HG02973 (cell line): Measurements from ENCODE around the gene USP32.

Source experiments
- ATAC-seq: cut with Tn5 transposase; IDR thresholded peaks from one replicate; pipeline ENCODE4 v1.9.1; 2021; ENCODE audit warnings: moderate library complexity; ENCODE audit not compliant: unreplicated experiment

Gene USP32

DNA sequence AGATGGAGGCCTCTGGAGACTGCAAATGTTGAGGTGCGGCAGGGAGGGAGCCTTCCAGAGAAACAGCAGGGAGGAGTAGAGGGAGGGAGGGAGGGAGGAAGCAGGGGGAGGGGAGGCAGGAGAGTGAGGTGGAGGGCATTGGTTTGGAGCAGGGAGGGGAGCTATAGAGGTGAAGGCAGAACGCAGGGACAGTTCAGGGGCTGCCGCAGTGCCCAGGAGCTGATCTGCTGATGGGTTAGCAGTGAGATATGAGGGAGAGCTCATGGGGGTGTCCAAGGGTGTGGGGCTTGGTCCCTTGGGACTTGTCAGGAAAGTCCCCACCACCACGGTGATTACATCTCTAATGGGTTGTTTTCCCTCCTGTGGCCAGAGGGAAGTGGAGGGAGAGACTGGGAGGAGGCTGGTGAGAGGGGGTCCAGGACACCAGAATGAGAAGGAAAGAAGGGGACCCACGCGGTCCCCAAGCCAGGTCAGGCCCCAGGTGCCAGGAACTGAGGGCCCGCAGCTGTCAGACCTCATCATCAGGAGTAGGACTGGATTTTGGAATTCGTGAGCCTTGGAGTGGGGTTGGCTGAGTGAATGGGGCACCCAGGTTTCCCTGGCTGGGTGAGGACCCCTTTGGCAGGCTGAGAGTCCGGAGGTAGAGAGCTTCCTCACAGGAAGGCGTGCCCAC lies 231.0 kb downstream of the USP32 start:
- no peak for ATAC-seq

DNA sequence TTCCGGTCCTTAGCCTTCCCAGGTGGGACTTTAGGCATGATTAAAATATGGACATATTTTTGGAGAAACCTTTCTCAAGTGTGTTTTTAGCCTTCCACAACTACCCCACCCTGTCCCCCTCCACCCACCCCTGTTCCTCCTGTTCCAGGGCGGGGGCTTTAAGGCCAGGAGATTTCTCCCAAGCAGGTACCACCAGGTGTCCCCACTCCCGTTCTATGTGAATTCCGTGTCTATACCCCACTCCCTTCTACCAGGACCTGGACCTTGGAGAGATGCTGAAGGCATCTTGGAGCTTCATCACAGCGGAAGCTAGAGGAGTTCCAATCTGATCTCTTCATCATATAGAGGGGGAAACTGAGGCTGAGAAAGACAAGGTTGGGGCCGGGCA lies 232.5 kb downstream of the USP32 start:
- no peak for ATAC-seq

DNA sequence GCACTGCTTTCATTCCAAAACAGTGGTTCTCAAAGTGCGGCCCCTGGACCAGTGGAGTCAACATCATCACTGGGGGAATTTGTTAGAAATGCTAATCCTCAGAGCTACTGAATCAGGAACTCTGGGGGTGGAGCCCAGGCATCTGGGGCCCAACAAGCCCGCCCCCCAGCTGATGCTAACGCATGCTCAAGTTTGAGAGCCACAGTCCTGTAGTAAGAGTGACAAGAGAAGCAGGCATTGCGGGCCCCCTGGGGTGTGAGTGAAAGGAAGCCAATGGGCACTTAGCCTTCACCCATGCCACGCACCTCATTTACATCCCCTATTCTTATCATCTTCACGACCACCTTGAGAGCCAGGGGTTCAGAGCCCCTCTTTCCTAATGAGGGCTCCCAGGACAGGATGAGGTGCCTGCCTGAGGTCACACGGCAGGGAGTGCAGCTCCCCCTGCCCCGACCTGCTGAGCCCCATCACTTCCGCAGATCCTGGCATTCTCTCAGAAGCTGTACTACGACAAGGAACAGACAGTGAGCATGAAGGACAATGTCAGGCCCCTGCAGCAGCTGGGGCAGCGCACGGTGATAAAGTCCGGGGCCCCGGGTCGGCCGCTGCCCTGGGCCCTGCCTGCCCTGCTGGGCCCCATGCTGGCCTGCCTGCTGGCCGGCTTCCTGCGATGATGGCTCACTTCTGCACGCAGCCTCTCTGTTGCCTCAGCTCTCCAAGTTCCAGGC lies 233.0 kb downstream of the USP32 start:
- no peak for ATAC-seq

DNA sequence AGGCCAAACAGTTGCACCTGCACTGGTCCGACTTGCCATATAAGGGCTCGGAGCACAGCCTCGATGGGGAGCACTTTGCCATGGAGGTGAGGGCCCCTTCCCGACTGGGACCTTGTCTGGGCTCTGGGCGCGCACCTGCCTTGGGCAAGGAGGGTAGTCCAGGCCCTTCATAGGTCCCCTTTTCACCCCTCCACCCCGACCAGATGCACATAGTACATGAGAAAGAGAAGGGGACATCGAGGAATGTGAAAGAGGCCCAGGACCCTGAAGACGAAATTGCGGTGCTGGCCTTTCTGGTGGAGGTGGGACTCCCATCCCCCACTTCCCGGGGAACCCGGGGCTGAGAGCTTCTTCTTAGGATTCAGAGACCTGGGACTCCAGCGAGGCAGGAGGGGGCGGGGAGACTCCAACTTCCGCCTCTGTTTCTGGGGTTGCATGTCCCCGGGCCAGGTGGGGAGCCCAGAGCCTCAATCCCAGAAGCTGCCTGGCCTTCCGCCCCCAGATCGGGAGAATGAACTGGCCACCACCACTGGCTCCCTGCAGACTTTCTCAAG lies 234.4 kb downstream of the USP32 start:
- no peak for ATAC-seq

DNA sequence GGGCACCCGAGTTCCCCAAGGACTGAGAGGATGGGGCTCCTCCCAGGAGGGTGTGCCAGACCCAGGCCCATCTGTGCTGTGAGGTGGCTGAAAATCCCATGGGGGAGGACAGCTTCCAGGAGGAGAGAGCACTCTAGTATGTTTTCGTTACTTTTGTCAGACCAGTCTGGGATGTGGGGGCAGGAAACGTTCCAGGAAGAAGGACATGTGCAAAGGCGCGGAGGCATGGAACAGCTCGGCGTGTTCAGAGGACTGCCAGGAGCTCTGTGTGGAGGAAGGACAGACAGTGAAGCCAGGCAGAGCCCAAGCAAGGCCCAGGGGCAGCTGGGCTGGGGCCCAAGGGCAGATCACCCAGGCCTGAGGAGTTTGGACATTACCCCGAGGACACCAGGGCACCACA lies 235.2 kb downstream of the USP32 start:
- ATAC-seq, result no peak

DNA sequence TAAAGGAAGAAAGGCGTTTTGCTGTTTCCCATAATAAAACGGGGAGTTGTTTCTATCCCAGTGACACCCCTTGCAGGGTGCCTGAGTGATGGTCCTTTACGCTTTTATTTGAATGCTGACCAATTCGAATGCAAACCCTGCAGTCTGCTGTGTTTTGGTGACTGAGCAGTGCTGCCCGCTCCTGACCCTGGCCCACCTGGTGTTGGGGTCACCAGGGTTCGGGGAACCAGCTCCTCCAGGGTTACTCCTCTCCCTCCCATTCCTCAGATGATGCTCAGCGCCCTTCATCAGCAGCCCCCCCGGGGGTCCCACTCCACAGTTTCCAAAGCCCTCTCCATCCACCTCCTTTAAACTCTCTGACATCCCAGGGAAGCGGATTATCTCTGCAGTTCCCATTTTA lies 236.1 kb downstream of the USP32 start:
- ATAC-seq, result no peak

DNA sequence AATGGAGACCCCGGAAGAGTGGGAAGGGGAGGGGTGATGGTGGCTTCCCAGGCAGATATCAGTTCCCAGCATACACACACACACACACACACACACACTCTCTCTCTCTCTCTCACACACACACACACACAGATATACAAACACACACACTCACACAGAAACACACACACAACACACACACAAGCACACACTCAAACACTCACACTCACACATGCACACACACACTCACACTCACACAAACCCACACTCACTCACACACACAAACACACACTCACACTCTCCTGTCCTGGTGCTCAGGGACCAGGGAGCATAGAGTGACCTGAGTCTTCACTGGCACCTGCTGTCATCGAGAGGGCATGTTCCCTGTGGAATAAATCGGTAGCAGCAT lies 236.5 kb downstream of the USP32 start:
- ATAC-seq, result no peak

DNA sequence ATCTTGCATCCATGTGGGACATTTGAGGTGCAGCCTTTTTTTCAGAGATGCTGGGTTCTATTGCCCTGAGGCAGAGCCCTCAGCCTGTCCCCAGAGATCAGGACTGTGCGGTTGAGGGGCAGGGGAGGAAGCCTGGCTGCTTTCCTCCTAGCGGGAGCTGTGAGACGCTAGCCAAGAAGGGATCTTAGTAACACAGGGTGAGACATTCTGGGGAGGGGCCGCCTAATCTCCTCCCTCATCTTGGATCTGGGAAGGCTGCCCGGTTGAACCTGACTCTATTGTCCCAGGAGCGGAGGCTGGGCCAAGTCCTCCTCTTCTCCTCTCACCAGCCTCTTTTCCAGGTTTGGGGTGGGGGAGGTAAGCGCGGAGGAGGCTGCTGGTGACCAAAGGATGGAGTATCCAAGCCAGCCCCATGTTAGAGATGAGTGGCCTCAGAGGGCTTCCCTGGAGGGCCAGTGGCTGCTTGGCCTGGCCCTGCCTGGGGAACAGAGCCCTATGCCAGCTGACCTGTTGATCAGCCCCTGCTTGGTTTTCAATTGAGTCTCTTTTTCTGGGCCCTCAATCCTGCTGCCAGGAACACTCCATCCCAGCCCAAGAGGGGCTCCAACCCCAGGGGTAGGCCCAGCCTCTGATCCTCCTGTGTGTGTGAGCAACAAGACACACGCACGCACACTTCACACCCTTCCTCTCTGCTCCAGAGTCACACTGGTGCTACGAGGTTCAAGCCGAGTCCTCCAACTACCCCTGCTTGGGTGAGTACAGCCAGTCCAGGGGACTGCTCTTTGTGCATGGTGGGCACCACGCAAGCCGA lies 237.1 kb downstream of the USP32 start:
- ATAC-seq, result no peak

DNA sequence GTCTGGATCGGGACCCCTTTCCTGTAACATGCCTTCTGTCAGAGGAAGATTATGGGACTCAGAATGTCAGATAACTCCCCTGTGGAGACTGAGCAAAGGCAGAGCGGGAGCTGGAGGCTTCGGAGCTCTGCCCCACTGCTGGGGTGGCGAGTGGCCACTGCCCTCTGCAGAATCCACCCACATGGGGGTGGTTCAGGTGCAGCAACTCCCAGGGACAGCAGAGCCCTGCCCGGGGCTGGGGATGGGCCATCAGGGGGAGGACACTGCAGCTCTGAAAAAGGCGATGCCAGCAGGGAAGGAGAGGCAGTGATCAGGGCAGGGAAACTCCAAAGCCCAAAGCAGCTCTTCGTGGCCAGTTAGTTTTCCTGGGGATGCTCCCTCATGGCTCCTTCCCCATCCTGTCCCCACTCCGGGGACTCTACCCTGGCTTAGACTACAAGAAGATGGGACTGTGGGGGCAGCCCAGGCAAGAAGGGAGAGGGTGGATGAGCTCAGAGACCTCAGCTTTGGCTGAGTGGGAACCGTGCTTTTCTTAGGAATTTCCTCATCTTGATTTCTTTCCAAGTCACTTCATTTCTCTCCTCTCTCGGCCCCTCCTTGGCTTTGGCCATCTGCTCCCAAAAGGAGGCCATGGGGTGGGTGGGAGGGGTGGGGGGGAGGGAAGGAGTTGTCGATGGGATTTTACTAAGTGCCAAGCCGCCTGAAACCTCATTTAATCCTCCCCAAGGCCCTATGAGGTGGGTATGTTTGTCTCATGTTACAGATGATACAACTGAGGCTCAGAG lies 238.1 kb downstream of the USP32 start:
- ATAC-seq, result no peak

DNA sequence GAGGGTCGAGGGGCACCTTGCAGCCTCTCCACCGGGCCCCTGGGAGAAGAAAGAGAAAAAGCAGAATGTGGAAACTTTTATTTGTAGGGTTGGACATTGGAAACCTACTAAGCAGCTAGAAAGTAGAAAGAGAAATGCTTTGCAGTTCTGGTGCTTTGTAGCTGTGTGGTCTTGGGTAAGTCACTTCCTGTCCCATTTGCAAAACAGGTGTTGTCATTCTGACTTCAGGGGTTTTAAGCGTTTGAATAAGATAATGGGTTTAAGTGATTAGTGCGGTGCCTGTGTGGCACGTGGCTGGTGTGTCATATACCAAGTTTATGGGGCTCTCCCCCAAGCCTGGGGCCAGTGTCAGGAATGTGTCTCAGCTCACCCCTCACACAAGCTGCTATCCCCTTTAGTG lies 240.6 kb downstream of the USP32 start:
- peak; percentile 48 for ATAC-seq

DNA sequence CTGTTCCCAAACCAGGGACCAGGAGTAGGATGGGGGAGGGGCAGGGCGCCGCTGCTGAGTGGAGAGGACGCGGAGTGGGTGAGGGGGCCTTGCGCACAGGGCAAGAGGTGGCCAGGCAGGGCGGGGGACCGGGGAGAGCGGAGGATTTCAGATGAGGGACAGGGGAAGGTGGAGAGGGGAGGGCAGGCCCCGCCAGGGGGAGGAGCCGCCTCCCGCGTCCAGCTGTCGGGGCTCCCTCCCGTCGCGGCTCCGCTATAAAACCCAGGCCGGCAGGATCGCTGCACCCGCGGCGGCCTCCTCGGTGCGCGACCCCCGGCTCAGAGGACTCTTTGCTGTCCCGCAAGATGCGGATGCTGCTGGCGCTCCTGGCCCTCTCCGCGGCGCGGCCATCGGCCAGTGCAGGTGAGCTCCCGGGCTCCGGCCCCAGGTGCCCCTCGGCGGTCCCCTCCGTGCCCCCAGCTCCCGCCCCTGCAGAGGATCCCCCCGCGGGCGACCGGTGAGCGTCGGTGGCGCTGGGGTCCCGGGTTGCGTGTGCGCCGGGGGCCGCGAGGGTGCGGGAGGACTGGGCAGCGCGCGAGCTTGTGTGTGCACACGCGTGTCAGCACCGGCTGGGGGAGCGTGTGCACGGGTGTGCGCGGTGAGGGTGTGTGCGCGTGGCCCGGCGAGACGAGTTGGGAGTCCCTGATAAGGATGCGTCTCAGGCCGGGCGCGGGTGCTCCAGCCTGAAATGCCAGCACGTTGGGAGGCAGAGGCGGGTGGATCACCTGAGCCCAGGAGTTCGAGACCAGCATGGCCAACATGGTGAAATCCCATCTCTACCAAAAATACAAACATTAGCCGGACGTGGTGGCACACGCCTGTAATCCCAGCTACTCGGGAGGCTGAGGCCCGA lies 242.0 kb downstream of the USP32 start, which contains the start of gene CA4:
CA4 (plus strand) TSS at position 283 of the 892 bp plus-strand sequence; CDS start at position 345, 62 bp downstream.
- no peak for ATAC-seq

DNA sequence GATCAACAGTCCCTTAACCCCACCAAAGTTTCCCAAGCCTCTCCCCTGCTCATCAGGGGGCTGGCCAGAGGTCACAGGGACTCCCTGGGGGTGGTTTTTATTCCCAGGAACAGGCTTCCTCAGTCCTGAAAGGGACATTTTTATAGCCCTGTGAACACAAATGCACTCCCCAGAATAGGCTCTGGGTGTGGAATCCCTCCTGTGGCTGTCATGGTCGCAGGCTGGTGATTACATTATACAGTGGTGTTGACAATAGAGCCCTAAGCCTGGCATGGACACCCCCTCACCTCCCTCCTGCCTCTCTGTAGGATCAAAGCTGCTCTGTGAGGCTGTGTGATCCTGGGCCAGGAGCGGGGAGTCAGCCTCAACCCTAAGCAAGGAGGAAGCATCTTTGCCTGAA lies 243.6 kb downstream of the USP32 start:
- no peak for ATAC-seq

DNA sequence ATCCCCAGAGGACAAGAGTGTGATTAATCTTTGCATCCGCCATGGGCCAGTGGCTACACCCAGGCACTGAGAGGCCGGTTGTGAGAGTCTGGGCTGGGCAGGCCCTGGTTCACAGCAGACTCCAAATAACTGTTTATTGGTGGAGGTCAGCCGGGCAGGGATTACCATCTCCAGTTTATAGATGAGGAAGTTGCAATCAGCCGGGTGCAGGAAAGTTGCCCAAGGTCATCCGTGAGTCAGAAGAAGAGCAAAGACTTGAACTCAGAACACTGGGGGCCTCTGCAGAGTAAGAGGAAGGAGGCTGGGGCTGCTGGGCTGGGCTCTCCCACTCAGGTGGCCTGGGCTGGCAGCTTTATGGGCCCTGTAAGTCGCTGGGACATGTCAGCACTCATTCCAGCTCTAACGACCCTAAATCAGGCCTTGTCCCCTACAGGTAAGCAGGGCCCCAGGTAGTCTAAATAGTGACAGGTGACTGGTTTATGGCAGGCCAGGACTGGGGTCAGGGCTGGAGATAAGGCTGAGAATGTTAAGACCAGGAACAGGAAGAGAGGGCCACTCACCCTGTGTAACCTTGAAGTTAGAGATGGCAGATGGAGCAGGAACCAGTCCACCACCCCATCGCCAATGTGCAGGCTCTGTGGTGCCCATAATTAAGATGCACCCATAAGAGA lies 244.2 kb downstream of the USP32 start:
- ATAC-seq, result no peak

DNA sequence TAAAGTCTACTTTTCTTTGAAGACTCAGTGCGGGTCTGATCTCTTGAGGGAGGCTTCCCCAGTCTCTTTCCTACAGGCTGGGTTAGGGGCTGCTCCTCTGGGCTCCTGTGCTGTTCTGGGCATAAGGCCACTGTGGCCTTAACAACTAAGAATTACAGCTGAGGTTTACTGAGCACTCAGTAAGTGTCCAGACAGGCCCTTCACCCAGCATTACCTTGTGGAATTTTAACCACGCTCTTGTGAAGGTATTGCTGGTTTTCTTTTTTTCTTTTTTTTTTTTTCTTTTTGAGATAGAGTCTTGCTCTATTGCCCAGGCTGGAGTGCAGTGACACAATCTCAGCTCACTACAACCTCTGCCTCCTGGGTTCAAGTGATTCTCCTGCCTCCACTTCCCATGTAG lies 245.7 kb downstream of the USP32 start:
- no peak for ATAC-seq

DNA sequence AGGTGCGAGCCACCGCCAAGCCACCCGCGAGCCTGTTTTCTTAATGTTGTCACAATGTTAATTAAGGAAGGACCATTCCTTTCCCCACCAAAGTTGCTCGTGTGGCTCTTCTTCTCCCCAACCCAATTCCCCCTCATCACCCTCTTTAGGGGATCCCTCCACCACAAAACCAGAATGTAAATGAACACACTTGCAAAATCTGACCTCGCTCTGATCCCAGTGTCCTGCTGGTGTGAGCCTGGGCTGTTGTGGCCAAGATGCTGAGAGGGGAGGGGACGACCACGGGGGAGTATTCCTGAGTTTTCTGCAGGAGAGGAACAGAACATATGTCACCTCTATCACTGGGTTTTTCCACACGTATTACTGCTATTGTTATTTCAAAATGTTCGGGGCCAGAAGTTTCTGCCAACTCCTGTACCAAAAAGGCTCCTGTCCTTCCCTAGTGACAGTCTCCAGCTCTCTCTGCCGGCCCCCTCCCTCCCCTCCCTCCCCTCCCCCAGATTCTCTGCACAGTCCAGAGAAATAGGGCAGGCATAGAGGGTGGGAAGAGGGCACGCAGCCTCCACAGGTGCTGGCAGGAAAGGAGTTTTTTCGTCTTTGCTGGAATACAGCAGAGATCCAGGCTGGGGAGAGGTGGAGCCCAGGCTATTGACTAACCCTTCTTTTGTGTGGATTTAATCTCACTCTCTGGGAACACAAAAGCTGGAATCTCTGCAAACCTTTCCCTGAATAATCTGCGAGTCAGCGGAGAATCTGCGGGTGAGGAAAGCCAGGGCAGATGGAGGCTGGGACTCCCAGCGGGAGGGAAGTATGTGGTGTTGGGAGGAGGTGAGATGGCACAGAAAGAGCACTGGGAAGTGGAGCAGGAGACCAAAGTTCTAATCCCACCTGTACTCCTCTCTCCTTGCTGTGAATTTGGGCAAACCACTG lies 246.7 kb downstream of the USP32 start:
- ATAC-seq, result no peak

DNA sequence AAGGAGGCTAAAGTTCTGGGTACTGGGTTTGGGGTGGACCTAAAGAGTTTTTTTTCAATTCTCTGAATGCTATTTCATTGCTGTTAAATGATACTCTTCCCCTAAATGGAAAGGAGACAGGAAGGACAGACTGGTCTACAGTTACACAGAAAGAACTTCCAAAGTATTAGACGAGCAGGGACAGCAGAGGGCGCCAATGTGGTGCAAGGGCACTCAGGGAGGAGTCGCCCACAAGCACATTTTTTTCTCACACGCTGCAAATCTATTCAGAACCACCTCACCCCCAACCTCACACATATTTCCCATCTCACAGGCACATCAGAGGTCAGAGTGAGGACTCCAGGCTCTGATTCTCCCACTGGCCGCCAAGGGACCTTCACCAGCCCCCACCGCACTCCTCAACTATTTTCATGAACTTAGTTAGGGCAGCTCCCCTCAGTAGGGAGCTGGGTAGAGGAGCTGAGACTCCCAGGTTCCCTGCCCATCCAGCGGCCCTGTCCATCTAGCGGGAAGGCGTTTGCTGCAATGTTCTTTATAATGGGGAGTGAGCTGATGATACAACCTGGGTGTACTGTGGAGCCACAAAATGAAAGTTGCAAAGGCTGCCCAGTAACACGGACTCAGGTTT lies 248.9 kb downstream of the USP32 start:
- ATAC-seq, result no peak

DNA sequence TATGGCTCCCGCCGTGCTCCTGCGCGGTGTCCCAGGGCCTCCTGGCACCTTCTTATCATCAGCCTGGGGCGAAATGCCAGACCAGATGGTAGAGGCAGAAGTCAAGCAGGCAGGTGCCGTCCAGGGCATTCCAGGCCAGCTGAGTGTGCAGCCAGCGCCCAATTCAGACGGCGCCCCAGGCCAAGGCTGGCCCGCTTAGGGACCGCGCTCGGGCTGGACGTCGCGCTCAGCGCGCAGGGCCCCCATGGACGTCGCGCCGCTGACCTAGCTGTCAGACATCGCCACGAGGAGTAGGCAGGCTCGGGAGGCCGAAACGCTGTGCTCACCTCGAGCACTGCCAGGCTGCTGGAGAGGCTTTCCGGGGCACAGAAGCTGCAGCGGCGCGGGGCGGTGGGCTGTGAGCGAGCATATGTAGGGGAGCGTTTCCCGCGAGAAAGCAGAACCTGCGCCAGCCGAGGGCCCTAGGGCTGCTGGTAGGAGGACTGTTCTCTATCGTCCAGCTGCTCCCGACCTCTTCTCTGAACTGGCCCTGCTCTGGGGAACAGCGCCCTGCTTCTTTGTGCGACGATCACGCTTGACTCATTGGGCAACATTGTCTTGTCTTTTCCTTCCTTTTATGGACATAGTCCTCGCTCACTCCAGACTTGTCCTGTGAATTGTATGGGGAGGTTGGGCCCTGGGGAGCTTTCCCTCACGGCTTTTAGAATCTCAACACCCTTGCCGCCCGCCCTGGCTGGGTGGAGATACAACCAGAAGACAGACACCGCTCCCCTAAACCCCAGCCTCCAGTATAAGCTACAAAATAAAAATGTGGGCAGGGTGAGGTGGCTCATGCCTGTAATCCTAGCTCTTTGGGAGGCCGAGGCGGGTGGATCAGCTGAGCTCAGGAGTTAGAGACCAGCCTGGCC lies 250.6 kb downstream of the USP32 start:
- no peak for ATAC-seq
